GM21447 (cell line): ENCODE measurements around the gene NCBP2.

Experiments used
- ATAC-seq: cut with Tn5 transposase; IDR thresholded peaks from one replicate; pipeline ENCODE4 v1.9.1; 2021; ENCODE audit not compliant: unreplicated experiment

NCBP2 gene

DNA sequence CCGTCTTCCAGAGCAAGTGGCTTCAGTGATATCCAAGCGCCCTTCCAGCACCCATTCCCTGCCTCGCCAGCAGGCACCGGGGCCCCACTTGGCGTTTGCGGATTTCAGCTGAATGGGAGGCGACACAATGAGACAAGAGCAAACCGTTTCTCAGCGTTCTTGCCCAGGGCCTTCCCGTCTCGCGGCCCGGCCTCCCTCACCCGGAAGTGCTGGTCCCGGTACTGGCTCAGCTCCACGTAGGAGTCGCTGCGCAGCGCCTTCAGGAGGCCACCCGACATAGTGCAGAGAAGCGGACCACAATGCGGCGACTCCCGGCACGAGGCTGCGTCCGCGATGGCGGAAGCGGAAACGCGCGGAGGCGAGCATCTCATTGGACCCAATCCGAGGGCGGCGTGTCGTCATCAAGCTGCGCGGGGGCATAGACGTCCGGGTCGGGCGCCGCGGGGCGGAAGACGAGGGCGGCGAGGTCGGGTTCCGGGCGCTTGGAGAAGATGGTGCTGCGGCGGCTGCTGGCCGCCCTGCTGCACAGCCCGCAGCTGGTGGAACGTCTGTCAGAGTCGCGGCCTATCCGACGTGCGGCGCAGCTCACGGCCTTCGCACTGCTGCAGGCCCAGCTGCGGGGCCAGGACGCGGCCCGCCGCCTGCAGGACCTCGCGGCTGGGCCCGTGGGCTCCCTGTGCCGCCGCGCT lies at the start of gene NCBP2:
Gene NCBP2, minus strand, starts transcription at position 303 of the 689 bp plus-strand sequence. Its CDS starts 25 bp downstream, at position 278.
- peak; percentile 87 for ATAC-seq

DNA sequence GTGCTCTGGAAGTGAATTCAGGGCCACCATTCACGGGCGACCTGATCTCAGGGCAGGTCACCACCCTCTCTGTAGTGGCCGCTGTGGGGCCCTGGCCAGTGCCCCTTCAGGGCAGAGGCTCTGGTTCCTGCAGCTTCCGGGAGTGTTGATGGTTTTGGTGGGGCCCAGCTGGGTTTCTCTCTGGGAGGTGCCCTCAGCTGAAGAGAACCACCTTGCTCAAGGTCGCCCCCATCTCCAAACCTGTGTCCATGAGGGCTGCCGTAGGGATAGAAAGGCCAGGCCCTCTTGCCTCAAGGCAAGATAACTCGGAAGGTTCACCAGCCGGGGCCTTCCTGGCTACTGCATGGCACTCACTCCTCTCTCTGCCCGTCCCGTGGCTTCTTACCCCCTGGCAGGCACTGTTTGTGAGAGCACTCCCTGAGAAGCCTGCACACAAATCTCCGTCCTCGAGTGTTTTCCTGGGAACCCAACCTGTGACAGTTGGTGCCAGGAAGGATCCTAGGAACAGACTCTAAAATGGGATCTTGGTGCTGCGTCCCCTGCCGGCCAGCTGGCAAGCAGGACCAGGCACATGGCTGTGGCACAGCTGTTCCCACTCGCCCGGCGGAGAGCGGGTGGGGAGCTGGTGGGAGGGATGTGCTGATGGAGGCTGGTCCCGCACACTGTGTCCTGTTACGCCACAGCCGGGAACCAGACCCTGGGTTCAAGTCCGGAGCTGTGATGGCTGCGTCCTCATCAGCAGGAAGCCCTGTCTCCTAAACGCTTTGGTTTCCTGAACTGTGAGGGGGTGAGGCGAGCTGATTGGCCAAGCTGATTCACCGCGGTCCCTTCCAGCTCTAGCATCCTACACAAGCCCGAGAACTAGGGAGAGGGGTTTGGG lies 49.5 kb upstream of the NCBP2 start:
- ATAC-seq, result no peak

DNA sequence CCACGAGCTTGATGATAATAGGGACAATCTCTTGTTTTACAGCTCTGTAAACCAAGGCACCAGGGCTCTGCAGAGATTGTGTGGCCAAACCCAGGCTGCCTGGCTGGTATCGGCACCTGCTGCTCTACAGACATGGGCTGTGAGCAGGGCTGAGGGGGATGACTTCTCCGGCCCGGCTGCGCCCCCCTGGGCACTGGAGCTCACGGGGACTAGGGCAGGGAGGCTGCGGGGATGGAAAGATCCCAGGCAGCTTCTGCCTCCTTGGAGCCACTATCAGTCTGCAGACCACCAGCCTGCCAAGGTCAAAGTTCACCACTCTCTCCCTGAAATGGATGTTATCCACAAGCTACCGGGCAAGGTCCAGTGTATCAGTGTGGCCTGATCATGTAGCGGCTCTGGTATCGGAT lies 48.3 kb upstream of the NCBP2 start:
- no peak for ATAC-seq

DNA sequence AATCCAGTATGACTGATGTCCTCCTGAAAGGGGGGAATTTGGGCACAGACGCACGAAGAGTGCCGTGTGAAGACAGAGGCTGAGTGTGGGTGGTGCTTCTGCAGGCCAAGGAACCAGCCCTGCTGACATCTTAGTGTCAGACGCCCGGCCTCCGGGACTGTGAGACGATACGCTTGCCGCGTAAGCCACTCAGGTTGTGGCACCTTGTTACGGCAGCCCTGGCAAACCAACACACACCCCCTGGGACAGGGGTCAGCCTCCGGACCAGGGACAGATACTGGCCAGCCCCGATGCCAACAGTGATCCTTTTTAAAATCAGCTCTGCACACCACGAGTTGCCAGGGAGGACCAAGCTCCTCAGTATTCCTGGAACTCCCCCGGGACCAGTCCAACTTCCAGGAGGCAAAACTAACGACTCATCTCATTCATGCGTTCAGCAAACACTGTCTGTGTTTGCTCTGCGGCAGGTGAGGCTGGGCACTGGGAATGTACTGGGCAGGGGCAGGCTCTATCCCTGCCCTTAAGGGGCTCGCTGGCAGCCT lies 47.5 kb upstream of the NCBP2 start:
- ATAC-seq, result no peak

DNA sequence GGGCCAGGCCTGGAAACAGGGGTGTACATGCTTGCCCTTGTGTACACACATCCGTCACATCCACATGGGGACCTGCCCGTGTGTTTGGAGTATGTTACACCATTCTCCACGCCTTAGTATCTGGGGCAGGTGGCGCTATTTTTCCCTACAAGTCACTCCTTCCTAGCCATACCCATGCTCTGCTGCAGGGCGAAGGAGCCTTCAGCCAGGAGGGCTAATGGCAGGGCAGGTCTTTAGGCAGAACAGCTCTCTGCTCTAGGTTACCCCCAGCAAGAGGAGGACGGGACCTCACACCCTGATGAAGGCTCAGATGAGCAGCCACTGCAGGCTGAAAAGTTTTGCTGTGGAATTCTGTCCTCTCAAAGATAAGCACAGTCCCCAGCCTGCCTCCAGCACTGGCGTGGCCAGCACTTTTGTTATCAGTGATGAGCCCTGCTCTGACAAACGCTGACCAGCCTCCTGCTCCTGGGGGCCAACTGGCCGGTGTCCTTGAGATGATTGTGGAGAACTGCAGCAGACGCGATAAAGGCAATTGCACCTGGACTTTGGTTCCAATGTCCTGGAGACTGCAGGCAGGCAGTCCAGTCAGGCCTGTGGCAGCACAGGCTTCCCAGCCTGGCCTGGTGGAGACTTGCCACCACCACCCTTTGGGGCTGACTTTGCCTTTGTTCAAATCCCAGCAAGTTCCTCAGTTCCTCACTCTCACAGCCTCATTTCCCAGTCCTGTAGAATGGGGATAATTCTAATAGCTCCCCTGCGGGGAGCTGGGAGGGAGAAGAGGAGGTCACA lies 46.1 kb upstream of the NCBP2 start:
- no peak for ATAC-seq

DNA sequence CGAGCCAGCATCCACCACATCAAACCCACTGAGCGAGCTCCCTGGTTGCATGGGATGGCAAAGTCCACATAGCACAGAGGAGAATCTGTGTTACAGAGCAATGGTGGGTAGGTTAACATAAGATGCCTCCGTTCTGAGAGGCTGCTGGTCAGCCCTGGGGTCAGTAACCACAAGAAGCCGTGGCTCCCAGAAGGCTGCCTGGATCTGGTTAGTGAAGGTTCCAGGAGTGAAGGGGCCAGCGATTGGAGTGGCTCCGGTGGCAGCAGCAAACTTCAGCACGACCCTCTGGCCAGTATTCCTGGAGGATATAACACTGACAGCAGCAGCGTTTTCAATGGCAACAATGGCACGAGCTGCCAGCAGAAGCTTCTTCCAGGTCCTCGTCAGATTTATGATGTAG lies 44.7 kb upstream of the NCBP2 start:
- ATAC-seq, result no peak

DNA sequence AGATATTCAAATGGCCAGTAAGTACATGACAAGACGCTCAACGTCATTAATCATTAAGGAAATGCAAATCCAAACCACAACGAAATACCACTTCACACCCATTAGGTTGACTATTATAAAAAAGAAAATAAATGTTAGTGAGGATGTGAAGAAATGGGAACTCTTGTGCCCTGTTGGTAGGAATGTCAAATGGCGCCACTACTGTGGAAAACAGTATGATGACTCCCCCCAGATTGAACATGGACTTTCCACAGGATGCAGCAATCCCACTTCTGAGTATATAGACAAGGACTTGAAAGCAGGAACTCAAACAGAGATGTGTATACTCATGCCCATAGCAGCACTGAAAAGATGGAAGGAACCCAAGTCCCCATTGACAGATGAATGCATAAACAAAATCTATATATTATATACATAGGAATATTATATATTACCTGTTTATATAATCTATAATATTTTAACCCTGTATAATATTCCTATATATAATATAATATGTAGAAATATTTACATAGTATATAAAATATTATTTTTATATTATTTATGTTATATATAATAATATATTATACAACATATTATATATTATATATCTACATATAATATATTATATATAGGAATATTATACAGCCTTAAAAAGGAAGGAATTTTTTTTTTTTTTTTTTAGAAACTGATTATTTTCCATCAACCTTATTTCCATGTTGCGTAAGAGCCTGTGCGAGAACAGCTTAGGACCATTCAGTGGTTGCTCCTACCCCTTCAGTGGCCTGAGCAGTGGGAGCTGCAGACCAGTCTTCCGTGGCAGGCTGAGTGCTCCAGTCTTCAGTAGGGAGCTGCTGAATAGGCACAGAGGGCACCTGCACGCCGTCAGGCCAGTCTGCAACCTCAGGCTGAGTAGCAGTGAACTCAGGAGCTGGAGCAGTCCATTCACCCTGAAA lies 43.9 kb upstream of the NCBP2 start:
- no peak for ATAC-seq

DNA sequence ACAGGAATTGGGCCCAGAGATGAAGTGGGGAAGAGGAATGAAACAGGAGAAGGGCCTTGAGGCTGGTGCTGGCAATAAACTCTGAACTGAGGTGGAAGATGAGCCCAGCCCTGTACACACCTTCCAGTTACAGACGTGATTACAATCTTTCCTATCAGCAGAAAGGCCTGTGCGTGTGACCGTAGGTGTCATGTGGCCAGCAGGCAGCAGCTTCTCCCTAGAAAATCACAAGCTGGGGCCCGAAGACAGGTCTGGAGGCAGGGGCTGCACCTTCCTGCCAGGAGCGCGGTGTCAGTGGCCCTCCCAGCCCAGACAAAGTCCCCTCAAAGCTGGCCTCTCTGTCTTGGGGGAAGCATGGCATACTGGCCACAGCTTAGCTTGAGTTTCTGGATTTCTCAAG lies 43.0 kb upstream of the NCBP2 start:
- ATAC-seq, result no peak

DNA sequence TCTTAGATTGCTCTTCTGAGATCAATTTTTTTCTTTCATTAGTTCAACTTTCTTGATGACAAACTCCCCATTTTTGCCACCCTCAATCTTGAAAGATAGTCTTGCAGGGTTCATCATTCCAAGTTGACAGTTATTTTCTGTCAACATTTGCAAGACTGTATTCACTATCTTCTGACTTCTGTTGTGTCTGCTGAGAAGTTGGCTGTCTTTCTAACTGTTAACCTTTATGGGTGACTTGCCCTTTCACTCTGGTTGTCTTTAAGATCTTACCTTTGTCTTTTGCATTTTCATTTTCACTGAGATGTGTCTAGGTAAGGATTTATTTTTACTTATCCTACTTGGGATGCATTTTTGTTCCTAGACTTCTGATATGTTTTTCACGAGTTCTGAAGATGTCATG lies 40.9 kb upstream of the NCBP2 start:
- ATAC-seq, result no peak

DNA sequence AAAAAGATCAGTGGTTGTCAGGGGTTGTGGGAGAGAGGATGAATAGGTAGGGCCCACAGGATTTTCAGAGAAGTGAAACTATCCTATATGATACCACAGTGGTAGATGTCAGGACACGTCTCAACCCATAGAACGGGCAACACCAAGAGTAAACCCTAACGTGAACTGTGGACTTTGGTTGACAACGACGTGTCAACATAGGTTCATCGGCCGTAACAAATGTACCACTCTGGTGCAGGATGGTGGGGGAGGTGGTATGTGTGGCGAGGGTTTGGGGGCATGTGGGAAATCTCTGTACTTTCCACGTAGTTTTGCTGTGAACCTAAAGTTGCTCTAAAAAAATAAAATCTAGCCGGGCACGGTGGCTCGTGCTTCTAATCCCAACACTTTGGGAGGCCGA lies 39.3 kb upstream of the NCBP2 start:
- no peak for ATAC-seq

DNA sequence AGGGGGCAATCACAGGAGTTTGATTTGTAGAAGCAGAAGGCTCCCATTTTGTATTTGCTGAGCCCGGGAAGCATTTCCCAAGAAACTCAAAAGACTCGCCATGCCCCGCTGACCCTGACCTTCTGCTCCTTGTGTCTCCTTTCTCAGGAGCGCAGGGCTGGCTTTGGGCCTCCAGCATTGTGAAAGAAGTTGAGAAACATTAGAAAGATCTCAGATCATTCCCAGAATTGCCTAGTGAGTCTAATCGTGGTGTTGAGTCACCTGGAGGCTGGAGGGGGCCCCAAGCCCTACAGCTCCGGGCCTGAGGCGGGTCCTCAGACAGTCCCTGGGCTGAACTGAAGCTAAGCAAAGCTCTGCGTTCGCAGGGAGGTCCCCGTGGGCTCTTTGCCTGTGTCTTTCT lies 37.2 kb upstream of the NCBP2 start:
- no peak for ATAC-seq

DNA sequence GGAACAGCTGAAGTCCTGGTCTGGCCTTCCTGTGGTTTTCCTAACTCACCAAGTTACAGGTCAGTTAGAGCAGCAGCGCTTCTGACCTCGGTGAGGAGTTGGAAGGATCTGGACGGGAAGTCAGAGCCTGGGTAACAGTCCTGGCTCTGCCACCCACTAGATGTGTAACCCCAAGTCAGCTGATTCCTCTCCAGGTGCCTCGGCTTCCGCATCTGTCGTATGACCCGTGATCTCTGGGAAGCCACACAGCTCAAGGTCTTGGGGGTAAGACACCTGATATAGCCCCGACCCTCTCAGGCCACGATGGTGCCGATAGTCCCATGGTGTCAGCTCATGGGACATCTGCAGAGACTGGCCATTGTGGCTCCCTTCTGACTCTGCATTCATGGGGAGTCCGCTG lies 34.6 kb upstream of the NCBP2 start:
- ATAC-seq, result no peak

DNA sequence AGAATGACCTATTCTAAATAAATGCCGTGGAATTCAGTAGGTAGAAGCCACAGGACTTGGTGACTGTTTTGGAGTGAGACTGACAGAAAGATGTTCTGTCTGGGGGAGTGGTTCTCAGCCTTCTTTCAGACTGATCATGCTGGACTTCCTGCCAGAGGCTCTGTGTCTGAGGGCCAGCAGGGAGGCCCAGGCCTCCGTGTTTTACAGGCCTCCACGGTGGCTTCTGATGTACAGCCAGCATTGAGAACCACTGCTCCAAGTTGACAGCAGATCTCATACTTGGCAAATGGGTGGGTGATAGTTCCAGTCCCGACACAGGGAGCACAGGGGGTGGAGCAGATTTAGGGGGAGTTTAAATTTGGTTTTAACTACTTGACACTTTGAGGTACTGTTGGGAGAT lies 33.0 kb upstream of the NCBP2 start:
- no peak for ATAC-seq

DNA sequence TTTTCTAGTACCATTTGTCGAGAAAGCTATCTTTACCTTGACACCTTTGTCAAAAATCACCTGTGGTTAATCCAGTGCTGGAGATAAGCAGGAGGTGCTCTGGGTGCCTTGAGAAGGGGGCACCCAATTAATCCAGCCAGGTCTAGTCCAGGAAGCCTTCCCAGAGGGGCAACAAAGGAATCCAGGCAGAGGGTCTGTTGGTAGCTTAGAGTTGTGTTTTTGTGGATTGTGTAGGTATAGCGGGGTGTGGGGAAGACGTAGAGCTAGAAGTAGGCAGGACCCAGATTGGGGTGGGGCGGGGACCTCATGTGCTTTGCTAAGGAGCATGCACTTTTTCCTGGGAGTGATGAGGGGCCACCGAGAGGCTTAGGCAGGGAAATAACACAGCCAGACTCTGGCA lies 32.3 kb upstream of the NCBP2 start:
- ATAC-seq, result no peak

DNA sequence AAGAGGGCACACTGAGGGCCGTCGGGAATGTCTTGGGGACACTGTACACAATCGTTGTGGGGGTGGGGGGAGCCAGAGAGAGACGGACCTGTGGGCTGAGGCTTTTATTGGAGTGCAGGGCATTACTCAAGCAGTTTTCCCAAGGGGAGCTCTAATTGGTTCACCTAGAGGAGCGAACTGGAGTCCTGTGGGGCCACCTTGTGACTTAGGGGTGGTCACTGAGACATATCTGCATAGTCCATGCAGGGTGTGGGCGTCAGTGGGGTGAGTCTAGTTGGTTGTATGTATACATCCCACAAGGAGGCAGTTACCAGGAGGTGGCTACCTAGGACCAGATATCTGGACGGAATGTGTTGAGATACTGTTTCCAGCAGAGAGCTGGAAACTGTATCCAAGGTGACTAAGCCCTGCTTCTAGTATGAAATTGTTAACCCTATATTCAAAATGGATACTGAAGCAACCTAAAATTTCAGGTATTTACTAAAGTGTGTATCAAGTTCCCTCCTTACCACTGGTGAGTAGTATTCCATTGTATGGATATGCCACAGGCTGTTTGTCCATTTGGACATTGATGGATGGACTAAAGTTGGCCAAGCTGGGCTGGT lies 28.9 kb upstream of the NCBP2 start:
- no peak for ATAC-seq

DNA sequence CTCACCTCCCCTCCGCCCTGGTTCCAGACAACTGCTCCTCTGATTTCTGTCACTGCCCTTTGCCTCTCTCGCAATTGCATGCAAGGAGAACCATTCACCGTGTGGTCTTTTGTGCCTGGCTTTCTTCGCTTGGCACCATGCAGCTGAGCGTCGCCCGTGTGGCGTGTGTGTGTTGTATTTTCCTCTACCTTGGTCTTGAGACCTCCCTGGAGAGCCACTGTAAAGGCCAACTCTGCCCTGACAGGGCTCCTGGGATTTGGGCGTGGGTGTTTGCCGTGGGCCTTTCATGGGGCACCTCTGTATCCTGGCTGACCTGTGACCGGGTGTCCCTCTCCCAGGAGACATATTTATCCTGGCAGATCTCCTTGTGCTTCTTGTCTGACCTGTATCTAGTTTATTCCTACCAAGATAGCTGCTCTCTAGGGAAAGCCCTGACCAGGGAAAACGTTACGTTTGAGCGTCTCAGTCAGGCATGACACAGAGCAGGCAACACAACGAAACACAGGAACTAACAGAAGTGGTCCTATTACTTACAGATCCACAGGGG lies 28.3 kb upstream of the NCBP2 start:
- no peak for ATAC-seq

DNA sequence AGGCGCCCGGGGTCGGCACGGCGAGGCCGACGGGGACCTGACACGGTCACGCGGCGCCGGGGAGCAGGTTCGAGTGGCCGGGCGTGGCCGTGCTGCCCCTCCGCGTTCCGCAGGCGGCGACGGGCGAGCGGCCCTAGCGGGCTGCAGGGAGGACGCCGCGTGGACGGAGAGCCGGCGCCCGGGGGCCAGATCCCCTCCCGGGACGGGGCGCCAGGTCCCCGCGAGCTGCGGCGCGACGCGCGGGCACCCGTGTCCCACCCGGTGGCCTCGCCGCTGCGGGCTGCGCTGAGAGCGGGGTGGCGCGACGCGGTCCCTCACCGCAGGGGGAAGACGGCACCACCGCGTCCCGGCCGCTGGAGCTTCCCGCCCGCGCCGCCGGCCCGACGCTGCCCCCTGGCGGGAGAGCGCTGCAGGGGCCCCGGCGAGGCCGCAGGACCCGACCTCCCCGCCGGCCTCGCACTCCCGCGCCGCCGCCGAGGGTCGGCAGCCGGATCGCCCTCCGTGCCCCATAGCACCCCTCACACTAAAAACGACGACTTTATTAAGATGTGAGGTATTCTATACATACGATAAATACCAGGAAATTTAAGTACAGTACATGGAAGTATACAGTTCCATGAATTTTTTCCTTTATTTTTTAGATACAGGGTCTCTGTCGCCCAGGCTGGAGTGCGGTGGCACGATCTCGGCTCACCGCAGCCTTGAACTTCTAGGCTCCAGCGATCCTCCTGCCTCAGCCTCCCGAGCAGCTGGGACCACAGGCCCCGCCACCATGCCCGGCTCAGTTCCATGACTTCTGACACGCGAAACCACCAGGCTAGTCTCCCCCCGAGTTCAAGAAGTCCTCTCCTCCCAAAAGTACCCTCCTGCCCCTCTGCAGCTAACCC lies 27.6 kb upstream of the NCBP2 start:
- peak; percentile 47 for ATAC-seq

DNA sequence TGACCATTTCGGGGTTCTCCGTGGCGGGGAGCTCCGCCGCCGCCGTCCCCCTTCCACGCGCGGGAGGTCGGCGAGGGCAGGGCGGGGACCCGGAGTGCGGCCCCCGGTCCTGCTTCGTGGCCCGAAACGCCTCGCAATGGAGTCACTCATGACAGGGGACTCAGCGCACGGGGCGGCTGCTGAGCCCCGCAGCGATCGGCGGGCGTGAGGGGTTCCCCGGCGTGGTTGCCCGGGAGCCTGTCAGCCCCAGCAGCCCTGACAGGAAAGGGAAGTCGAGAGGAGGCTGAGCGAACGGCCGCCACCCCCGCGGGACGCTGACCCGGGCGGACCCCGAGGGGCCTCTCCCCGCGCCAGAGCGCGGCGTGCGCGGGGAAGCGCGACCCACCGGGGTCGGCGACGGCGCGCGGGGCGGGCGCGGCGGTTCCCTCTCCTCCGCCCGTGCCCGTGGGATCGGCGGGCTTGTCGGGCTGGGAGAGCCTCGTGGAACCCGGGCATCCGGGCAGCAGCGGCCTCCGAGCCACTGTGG lies 26.9 kb upstream of the NCBP2 start:
- peak; percentile 42 for ATAC-seq
